Stimulated activated CD8-positive, alpha-beta memory T cell treated with anti-CD3 and anti-CD28 coated beads, Interleukin-7, amount 100 ng/mL, for 48 hours (primary cell): ENCODE data around the gene PLBD2.

Source experiments
- DNase-seq, 2 donors: peaks; one replicate each; pipeline ENCODE4 v3.0.0-alpha.2; 2020; ENCODE audit warnings: low read depth in 1 of 2; ENCODE audit errors: extremely low read depth in 1 of 2

PLBD2 gene

GRCh38 chr12:113358381-113359132, at the start of gene PLBD2:
PLBD2 (plus strand) TSS chr12:113358587; CDS start chr12:113358601, 14 bp downstream.
- peak; percentile 86 to 87 for DNase-seq

- no peak for DNase-seq
Measured at GRCh38 chr12:113310489-113310888, 47.9 kb upstream of the PLBD2 start.

GRCh38 chr12:113314121-113314529, 44.3 kb upstream of the PLBD2 start:
- no peak for DNase-seq

GRCh38 chr12:113315358-113315757, 43.0 kb upstream of the PLBD2 start:
- no peak for DNase-seq

GRCh38 chr12:113316155-113316554, 42.2 kb upstream of the PLBD2 start:
- DNase-seq: no peak

GRCh38 chr12:113317122-113317521, 41.3 kb upstream of the PLBD2 start:
- DNase-seq: no peak

GRCh38 chr12:113318046-113318656, 40.2 kb upstream of the PLBD2 start:
- DNase-seq: no peak

- DNase-seq: no peak
Measured at GRCh38 chr12:113318900-113319628, 39.3 kb upstream of the PLBD2 start.

GRCh38 chr12:113320401-113320800, 38.0 kb upstream of the PLBD2 start:
- no peak for DNase-seq

GRCh38 chr12:113322343-113322742, 36.0 kb upstream of the PLBD2 start:
- DNase-seq: no peak

- no peak for DNase-seq
Measured at GRCh38 chr12:113325916-113326315, 32.5 kb upstream of the PLBD2 start.

- DNase-seq: no peak
Measured at GRCh38 chr12:113326775-113327395, 31.5 kb upstream of the PLBD2 start.

GRCh38 chr12:113328368-113328889, 30.0 kb upstream of the PLBD2 start:
- no peak for DNase-seq

- no peak for DNase-seq
Measured at GRCh38 chr12:113329022-113329790, 29.2 kb upstream of the PLBD2 start.

GRCh38 chr12:113329791-113330417, 28.5 kb upstream of the PLBD2 start:
- no peak for DNase-seq

- no peak for DNase-seq
Measured at GRCh38 chr12:113330505-113330904, 27.9 kb upstream of the PLBD2 start.

GRCh38 chr12:113332688-113333417, 25.5 kb upstream of the PLBD2 start:
- DNase-seq: no peak

GRCh38 chr12:113333418-113333750, 25.0 kb upstream of the PLBD2 start:
- DNase-seq: no peak
